ENCODE measurements around the gene NUP42. TPM values are rescaled to one million over a fixed set of nuclear protein-coding genes. Genes with fewer than 3 reads are reported as not detected.
"Not testable (repeated sequence)": the region's sequence is repeated elsewhere in the genome, so short reads cannot be mapped to it uniquely, and the experiment has no call there.

Gene NUP42
- polyA plus RNA-seq, 1 donor from 2014 or later: 52.1 TPM

DNA sequence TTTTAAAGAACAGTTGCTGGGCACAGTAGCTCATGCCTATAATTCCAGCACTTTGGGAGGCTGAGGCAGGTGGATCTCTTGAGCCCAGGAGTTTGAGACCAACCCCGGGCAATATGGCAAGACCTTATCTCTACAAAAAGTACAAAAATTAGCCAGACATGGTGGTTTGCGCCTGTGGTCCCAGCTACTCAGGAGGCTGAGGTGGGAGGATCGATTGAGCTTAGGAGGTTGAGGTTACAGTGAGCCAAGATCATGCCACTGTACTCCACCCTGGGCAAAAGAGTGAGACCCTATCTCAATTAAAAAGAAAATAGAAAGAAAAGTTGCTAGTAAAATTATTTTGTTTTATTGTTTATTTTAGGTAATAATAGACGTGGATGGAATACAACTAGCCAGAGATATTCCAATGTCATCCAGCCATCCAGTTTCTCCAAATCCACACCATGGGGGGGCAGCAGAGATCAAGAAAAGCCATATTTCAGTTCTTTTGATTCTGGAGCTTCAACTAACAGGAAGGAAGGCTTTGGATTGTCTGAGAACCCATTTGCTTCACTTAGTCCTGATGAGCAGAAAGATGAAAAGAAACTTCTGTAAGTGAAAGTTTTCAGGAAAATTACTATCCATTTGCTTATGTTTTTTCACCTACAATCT lies 3.0 kb downstream of the NUP42 start:
- Mint-ChIP-seq H3K4me3 (peak overlapping the region in 2 of 4 donors; percentile 51 to 98), H3K27me3 (no peaks in the 10 kb centered on the region), H3K9me3 (no peaks in the 10 kb centered on the region), H3K27ac (peak overlapping the region in 1 of 3 donors; percentile 43), H3K36me3 (peaks cover 1% of the 10 kb centered on the region), H3K4me1 (peaks cover 17 to 24% (median 22%) of the 10 kb centered on the region in 3 donors)

DNA sequence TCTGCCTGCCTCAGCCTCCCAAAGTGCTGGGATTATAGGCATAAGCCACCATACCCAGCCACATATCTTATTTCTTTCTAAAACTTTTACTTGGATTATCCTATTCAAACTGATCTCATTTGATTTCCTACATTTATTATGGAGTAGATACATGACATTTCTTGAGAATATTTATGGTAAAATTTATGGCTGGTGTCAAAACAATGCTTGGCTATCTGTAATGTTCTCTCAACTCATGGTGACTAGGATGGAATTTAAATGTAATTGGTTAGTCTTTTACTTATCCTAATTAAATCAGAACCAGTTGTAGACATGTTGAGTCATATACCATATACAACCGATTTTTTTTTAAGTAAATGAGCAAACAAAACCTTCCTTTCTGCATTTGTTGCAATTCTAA lies 4.1 kb downstream of the NUP42 start:
- Mint-ChIP-seq H3K36me3 (peaks cover 1% of the 10 kb centered on the region), H3K27ac (no peak overlapping the region), H3K27me3 (no peaks in the 10 kb centered on the region)

DNA sequence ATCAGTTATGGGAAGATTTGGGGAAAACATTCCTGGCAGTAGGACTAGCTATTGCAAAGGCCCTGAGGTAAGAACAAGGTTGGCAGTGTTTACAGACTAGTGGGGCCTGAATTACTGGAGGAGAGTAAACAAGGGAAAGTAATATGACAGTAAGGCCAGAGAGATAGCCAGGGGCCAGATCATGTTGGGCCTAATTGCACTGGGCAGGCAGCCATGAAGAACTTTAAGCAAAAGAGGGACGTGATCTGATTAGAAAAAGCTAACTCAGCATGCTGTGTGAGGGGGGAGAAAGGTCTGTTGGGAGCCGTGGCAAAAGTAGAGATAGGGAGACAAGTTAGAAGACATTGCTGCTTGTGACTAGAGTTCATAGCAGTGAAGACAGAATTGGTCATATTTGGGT lies 9.2 kb downstream of the NUP42 start:
- H3K27me3 Mint-ChIP-seq: no peaks in the 10 kb centered on the region
- peaks cover 8% of the 10 kb centered on the region for H3K36me3 Mint-ChIP-seq
- H3K9me3 Mint-ChIP-seq: no peaks in the 10 kb centered on the region
- H3K4me3 Mint-ChIP-seq: no peak overlapping the region
- peaks cover 0 to 1% (median under 1%) of the 10 kb centered on the region in 3 donors for H3K4me1 Mint-ChIP-seq
- H3K27ac Mint-ChIP-seq: no peak overlapping the region

More for the DNA sequence above, 4.1 kb downstream of the NUP42 start:
- peaks cover 17 to 21% (median 20%) of the 10 kb centered on the region in 3 donors for H3K4me1 Mint-ChIP-seq
- peak overlapping the region in 1 of 4 donors; percentile 30 for H3K4me3 Mint-ChIP-seq
- H3K9me3 Mint-ChIP-seq: no peaks in the 10 kb centered on the region

DNA sequence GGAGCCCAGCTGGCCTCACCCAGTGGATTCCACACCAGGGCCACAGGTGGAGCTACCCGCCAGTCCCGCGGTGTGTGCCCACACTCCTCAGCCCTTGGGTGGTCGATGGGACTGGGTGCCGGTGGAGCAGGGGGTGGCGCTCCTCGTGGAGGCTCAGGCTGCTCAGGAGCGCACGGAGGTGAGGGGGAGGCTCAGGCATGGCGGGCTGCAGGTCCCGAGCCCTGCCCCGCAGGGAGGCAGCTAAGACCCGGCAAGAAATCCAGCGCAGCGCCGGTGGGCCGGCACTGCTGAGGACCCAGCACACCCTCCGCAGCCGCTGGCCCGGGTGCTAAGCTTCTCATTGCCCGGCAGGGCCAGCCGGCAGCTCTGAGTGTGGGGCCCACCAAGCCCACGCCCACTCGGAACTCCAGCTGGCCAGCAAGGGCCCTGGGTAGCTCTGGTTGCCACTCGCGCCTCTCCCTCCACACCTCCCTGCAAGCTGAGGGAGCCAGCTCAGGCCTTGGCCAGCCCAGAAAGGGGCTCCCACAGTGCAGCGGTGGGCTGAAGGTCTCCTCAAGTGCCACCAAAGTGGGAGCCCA lies 11.9 kb downstream of the NUP42 start:
- not testable (repeated sequence) for H3K9me3 Mint-ChIP-seq, H3K4me3 Mint-ChIP-seq, H3K27me3 Mint-ChIP-seq, H3K27ac Mint-ChIP-seq, H3K4me1 Mint-ChIP-seq
- H3K36me3 Mint-ChIP-seq: peaks cover 11% of the 10 kb centered on the region

DNA sequence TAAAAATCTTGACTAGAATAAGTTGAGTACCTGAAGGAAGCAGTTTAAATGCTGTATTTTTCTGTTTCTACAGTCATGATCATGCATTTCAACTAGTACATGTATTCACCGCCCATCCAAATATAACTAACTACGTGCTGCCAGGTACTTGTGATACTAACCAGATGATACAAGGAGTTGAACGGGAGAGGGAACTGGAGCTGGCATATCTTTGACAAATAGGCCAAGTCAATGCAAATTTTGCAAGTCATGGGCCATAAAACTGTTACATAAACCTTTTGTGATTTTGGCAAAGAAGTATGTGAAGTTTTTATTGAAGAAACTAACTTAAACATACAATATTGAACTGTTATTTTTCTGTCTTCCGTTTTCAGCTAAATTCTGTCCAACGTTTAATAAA lies 14.5 kb downstream of the NUP42 start:
- H3K36me3 Mint-ChIP-seq: peaks cover 11% of the 10 kb centered on the region
- H3K9me3 Mint-ChIP-seq: no peaks in the 10 kb centered on the region
- no peak overlapping the region for H3K27ac Mint-ChIP-seq
- H3K4me1 Mint-ChIP-seq: peaks cover 0 to under 1% (median 0%) of the 10 kb centered on the region in 3 donors
- no peak overlapping the region for H3K4me3 Mint-ChIP-seq
- no peaks in the 10 kb centered on the region for H3K27me3 Mint-ChIP-seq

DNA sequence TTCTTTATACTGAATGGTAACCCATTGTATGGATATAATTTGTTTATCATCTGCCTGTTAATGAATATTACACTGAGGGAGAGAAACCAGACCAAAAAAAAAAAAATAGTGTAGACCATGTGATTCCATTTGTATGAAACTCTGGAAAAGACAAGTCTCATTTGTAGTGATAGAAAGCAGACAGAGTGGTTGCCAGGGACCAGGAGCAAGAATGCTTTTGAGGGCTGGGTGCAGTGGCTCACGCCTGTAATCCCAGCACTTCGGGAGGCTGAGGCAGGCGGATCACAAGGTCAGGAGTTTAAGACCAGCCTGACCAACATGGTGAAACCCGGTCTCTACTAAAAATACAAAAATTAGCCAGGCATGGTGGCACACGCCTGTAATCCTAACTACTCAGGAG lies 15.9 kb downstream of the NUP42 start:
- H3K4me1 Mint-ChIP-seq, H3K27ac Mint-ChIP-seq, H3K4me3 Mint-ChIP-seq, H3K9me3 Mint-ChIP-seq, H3K36me3 Mint-ChIP-seq, H3K27me3 Mint-ChIP-seq: not testable (repeated sequence)

DNA sequence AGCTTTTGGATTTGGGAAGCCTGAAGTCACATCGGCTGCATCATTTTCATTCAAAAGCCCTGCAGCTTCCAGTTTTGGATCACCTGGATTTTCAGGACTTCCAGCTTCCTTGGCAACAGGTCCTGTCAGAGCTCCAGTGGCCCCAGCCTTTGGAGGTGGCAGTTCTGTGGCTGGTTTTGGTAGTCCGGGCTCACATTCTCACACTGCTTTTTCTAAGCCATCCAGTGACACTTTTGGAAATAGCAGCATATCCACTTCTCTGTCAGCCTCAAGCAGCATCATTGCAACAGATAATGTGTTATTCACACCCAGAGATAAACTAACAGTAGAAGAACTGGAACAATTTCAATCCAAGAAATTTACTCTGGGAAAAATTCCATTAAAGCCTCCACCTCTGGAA lies 18.5 kb downstream of the NUP42 start:
- no peaks in the 10 kb centered on the region for H3K9me3 Mint-ChIP-seq
- no peak overlapping the region for H3K4me3 Mint-ChIP-seq
- peaks cover 0 to under 1% (median 0%) of the 10 kb centered on the region in 3 donors for H3K4me1 Mint-ChIP-seq
- no peak overlapping the region for H3K27ac Mint-ChIP-seq
- peaks cover 2% of the 10 kb centered on the region for H3K27me3 Mint-ChIP-seq
- H3K36me3 Mint-ChIP-seq: peaks cover 6% of the 10 kb centered on the region

DNA sequence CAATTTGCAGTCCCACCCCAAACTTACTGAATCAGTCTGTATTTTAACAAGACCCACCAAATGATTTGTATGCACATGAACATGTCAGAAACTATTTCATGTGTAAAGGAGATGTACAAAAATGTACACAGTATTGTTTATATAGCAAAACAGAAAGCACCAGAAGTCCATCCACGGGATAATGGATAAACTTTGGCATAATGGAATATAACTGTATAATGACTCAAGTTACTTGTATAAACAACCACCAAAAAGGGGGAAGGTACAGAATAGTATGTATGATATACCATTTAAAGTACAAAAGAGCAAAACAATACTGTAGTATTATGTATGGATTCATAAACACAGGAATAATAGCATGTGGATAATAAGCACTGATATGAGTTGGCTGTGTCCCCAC lies 22.4 kb downstream of the NUP42 start:
- Mint-ChIP-seq H3K4me3 (no peak overlapping the region), H3K9me3 (peaks cover 0 to 4% (median 0%) of the 10 kb centered on the region in 3 donors), H3K27me3 (peaks cover 9% of the 10 kb centered on the region), H3K4me1 (peaks cover 0 to 5% (median 4%) of the 10 kb centered on the region in 3 donors), H3K36me3 (peaks cover 3% of the 10 kb centered on the region), H3K27ac (peak overlapping the region in 1 of 3 donors; percentile 18)

DNA sequence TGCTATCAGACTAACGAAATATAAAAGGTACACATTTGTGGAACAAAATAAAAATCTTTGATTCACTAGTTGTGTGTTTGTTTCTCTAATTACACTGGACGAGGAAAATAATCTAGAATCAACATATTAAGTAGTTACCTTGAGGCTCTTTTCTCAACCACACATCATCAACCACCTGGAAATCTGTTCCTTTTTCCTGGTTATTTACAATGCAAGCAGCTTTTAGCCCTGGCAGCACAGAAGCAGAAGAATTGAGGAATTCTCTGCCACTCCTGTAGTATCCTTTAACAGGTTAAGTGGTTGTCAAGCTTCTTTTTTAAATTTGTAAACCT lies 23.7 kb downstream of the NUP42 start:
- Mint-ChIP-seq H3K4me3 (peak overlapping the region in 2 of 4 donors; percentile 44 to 55), H3K4me1 (peaks cover 0 to 5% (median 4%) of the 10 kb centered on the region in 3 donors), H3K9me3 (peaks cover 0 to 4% (median 0%) of the 10 kb centered on the region in 3 donors), H3K27ac (no peak overlapping the region), H3K27me3 (peaks cover 9% of the 10 kb centered on the region), H3K36me3 (peaks cover 3% of the 10 kb centered on the region)

DNA sequence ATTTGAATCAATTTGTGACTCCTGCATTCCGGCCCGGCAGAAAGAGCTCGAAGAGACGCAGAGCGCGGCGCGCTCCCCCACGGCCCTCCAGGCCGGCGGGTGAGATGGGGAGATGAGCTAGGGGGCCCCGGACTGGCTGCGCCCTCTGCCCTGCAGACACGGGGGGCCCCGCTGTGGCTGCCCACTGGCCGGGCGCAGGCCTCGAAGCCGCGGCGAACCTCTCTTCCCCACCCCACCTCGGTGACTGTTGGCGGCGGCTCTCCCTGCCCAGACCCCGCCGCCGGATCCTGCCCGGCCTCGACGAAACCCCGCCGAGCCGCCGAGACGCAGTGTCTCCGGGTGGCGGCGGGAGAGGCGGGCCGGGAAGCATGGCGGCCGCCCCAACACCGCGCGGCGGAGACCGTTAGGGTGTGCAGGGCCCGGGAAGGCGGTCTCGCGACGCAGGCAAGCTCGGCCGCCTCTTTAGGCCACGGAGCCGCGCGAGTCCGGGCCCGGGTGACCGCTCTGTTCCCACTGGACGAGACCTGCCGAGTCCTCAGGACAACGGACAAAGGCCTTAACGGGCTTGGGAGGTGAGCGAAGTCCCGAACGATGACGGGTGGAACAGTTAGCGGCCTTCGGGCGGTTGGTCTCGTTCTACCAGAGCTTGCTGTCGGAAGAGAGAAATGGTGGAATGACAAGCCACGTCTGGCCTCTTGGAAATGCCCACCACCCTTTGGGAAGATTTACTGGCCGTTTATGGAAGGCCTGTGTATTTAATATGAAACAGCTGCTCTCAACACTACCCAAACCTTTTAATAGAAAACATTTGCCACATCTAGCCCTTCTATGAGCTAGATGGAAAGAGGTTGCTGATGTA lies 24.3 kb downstream of the NUP42 start:
- peaks cover 9% of the 10 kb centered on the region for H3K27me3 Mint-ChIP-seq
- H3K36me3 Mint-ChIP-seq: peaks cover 3% of the 10 kb centered on the region
- peak overlapping the region in 2 of 4 donors; percentile 44 to 55 for H3K4me3 Mint-ChIP-seq
- H3K4me1 Mint-ChIP-seq: peaks cover 0 to 5% (median 4%) of the 10 kb centered on the region in 3 donors
- H3K9me3 Mint-ChIP-seq: peaks cover 0 to 4% (median 0%) of the 10 kb centered on the region in 3 donors
- H3K27ac Mint-ChIP-seq: no peak overlapping the region

DNA sequence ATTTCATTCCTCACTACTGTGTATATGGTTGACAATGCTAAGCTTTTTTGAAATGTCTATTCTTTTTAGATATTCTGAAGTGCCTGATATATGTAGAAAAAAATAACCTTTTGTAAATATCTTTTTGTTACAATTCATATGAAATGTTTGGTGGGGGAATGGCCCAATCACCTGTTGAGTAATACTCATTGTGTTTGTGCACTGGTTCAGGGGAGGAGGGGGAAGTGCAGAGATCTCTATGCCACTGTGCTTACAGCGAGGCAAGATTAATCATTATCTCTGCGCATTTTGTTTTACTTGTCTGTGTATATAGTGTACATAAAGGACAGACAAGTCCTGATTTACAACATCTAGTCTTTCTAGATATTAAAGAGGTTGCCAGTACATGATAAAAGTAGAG lies 25.2 kb downstream of the NUP42 start:
- H3K9me3 Mint-ChIP-seq: peaks cover 0 to 4% (median 0%) of the 10 kb centered on the region in 3 donors
- no peak overlapping the region for H3K4me3 Mint-ChIP-seq
- peaks cover 0 to 5% (median 4%) of the 10 kb centered on the region in 3 donors for H3K4me1 Mint-ChIP-seq
- H3K36me3 Mint-ChIP-seq: peaks cover 3% of the 10 kb centered on the region
- H3K27me3 Mint-ChIP-seq: peaks cover 9% of the 10 kb centered on the region
- H3K27ac Mint-ChIP-seq: no peak overlapping the region

DNA sequence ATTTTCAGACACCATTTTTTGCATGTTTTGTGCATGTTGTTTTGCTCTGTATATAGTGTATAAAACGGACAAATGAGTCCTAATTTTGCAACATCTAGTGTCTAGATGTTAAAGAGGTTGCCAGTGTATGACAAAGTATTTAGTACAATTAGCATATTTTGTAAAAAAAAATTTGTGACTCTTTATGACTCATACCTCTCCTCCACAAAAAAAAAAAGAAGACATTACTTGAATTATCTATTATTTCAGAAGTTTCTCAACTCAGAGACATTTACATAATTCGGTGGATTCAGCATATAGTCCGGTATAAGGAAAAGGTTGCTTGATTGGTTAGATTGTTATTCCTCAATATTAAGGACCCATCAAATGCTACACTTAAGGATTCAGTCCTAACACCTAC lies 26.0 kb downstream of the NUP42 start:
- H3K27ac Mint-ChIP-seq: no peak overlapping the region
- H3K4me1 Mint-ChIP-seq: peaks cover 0 to 5% (median 4%) of the 10 kb centered on the region in 3 donors
- no peak overlapping the region for H3K4me3 Mint-ChIP-seq
- H3K27me3 Mint-ChIP-seq: peaks cover 9% of the 10 kb centered on the region
- peaks cover 0 to 4% (median 0%) of the 10 kb centered on the region in 3 donors for H3K9me3 Mint-ChIP-seq
- peaks cover 2% of the 10 kb centered on the region for H3K36me3 Mint-ChIP-seq

DNA sequence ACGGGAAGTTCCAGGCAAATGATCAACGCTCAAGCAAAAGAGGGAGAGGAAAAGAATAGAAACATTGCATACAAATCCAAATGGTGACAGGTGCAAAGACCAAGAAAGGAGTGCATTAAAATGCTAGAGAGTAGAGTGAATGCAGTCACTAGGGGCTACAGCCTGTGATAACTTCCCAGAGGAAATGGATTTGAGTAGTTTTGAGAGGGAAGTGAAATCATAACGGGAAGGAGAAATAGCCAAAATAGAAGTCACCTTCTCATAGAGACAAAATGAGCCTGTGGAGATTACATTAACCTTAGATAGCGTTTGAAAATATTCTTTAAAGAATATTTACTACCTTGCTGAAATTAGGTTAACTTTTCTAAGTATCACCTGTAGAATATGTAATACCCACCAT lies 26.5 kb downstream of the NUP42 start:
- H3K27ac Mint-ChIP-seq: no peak overlapping the region
- peaks cover 0 to 4% (median 0%) of the 10 kb centered on the region in 3 donors for H3K9me3 Mint-ChIP-seq
- H3K4me3 Mint-ChIP-seq: no peak overlapping the region
- peaks cover 2% of the 10 kb centered on the region for H3K36me3 Mint-ChIP-seq
- H3K27me3 Mint-ChIP-seq: peaks cover 9% of the 10 kb centered on the region
- peaks cover 0 to 5% (median 4%) of the 10 kb centered on the region in 3 donors for H3K4me1 Mint-ChIP-seq

DNA sequence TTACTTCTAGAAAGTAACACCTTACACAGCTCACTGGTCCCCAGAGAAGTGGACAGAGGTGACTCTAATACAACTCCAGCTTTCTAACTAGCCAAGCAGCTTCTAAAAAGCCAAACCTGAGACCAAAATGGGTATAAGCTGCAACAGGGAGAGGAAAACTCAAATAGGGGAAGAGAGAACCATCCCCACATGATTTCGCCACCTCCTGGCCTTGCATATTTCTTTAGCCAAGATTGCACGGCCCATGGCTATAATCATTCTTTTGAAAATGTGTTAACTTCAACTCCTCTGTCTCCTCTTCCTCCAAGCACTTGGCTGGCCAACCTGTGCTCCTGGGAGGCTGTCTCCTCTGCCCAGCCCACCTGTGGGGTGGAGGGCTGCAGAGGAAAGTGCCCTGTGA lies 28.7 kb downstream of the NUP42 start:
- Mint-ChIP-seq H3K9me3 (peaks cover 0 to 2% (median 0%) of the 10 kb centered on the region in 3 donors), H3K27me3 (peaks cover 8% of the 10 kb centered on the region), H3K36me3 (peaks cover 4% of the 10 kb centered on the region), H3K4me3 (no peak overlapping the region), H3K27ac (no peak overlapping the region), H3K4me1 (peaks cover 0 to 3% (median 3%) of the 10 kb centered on the region in 3 donors)

DNA sequence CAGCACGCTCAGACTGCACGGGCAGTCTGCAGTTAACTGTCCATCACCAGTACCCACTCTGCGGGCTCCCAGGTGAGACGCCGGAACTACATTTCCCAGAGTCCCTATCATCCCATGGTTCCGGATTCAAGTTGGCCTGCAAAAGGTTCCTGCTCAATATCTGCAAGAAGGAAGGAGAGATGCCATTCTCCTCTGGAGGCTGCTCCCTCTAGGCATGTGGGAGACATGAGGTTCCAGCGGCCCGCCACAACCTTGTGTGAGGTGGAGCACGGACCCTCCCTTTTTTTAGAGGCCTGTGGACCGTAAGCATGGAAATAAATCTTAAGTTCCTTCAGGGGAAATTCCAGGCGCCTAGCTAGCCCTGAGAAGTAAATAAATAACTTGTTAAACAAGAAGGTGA lies 29.7 kb downstream of the NUP42 start:
- no peaks in the 10 kb centered on the region for H3K4me1 Mint-ChIP-seq
- peaks cover 6% of the 10 kb centered on the region for H3K36me3 Mint-ChIP-seq
- H3K4me3 Mint-ChIP-seq: no peak overlapping the region
- peaks cover 7% of the 10 kb centered on the region for H3K27me3 Mint-ChIP-seq
- H3K9me3 Mint-ChIP-seq: no peaks in the 10 kb centered on the region
- H3K27ac Mint-ChIP-seq: no peak overlapping the region

All from IgD-negative memory B cell (primary cell).